ENCODE measurements around the gene PERP. TPM values are rescaled to one million over a fixed set of nuclear protein-coding genes. Genes with fewer than 3 reads are reported as not detected.

PERP gene
- total and polyA plus RNA-seq, 2 of the 4 experiments (the other 2 are of a cell fraction), result 7.7 to 21.4 TPM

GRCh38 chr6:138098306-138098705 lies 8.9 kb downstream of the PERP start:
- TF ChIP-seq RFX5 (IDR thresholded peaks at IDR 0.05; ENCODE audit: low read depth, low read length) (no peak), RCOR1 (IDR thresholded peaks at IDR 0.05; ENCODE audit: insufficient replicate concordance, low read length) (no peak), CHD1 (IDR thresholded peaks at IDR 0.05; ENCODE audit: low read depth, low read length) (no peak), RAD21 (IDR thresholded peaks at IDR 0.05; ENCODE audit: low read length) (no peak), POLR2A (IDR thresholded peaks at IDR 0.05; ENCODE audit: low read depth, low read length) (no peak)
- Histone ChIP-seq H4K8ac (ENCODE audit: low read depth in 2 of 2, low read length in 2 of 2) (no peak overlapping the region), H2BK15ac (ENCODE audit: low read depth, low read length) (no peak overlapping the region), H3K79me1 (ENCODE audit: low read depth in 1 of 2, low read length in 2 of 2) (peaks cover 23 to 45% of the 10 kb centered on the region in 2 experiments), H3K4me3 (ENCODE audit: insufficient read depth, low read depth, low read length) (no peak overlapping the region), H3K9me3 (ENCODE audit: control insufficient read depth, insufficient read depth, low read length) (0 out of 2 replicates have a peak, but pooled peaks cover 2% of the 10 kb centered on the region), H3K18ac (ENCODE audit: low read depth, low read length) (no peak overlapping the region), H3K14ac (replicated peaks; ENCODE audit: low read depth, low read length) (no peak overlapping the region), H2AFZ (replicated peaks; ENCODE audit: low read length, poor library complexity) (no peak overlapping the region), H2AK9ac (replicated peaks; ENCODE audit: low read depth, low read length, poor library complexity) (no peak overlapping the region), H3K56ac (ENCODE audit: extremely low read depth, insufficient read depth, low read length) (no peak overlapping the region), H3K4me1 (ENCODE audit: control insufficient read depth, insufficient read depth, low read length) (peaks cover 8% of the 10 kb centered on the region), H2AK5ac (ENCODE audit: low read depth, low read length) (peak overlapping the region; percentile 20; the same call in 1 of the 2 replicates), H3K4me2 (ENCODE audit: low read depth, low read length) (no peak overlapping the region), H3K23ac (ENCODE audit: low read depth, low read length) (no peak overlapping the region), H3K36me3 (ENCODE audit: control insufficient read depth, insufficient read depth, low read length) (peaks cover 22% of the 10 kb centered on the region), H3K9me1 (ENCODE audit: insufficient read depth, low read length) (peaks cover 9% of the 10 kb centered on the region; the same call in 1 of the 2 replicates), H3K27ac (ENCODE audit: insufficient read depth, low read length) (no peak overlapping the region), H4K91ac (ENCODE audit: insufficient read depth, low read depth, low read length) (no peak overlapping the region), H3K9ac (ENCODE audit: low read depth, low read length) (no peak overlapping the region), H4K5ac (ENCODE audit: low read depth, low read length) (no peak overlapping the region; the same call in 1 of the 2 replicates), H4K20me1 (ENCODE audit: insufficient read depth, low read length) (peaks cover 4% of the 10 kb centered on the region; the same call in 1 of the 2 replicates), H3K27me3 (ENCODE audit: control insufficient read depth, insufficient read depth, low read length) (no peaks in the 10 kb centered on the region), H2BK5ac (ENCODE audit: low read depth, low read length, poor library complexity, severe bottlenecking) (no peak overlapping the region), H3K4ac (ENCODE audit: low read depth, low read length) (no peak overlapping the region), H2BK20ac (ENCODE audit: low read depth, low read length) (no peak overlapping the region), H2BK120ac (ENCODE audit: low read depth, low read length) (no peak overlapping the region)
- no peak for ATAC-seq (ENCODE audit: low read depth)
- ChIA-PET CTCF (no interaction called here), POLR2A (ENCODE audit: unreplicated experiment) (no interaction called here)
- no TSS peak for BruUV-seq (replicated peaks)
- in situ Hi-C loops (cut with MboI; ENCODE audit: low sequenced_read_pairs) (no loop called here), intact Hi-C loops (cut with micrococcal nuclease) (no loop called here), dilution Hi-C loops (cut with HindIII; ENCODE audit: low sequenced_read_pairs, unreplicated experiment) (no loop called here)
- WGBS, 2 experiments (ENCODE audit: extremely low coverage in 2 of 2, insufficient read length in 1 of 2), result 100% methylated on average over 1 of the region's 2 CpGs; no CpG with 5 or more reads in 1 of the 2 experiments
- no peak for DNase-seq
